GM18505 (cell line): Measurements from ENCODE around the gene COX4I1.
"Not testable (repeated sequence)": the region's sequence is repeated elsewhere in the genome, so short reads cannot be mapped to it uniquely, and the experiment has no call there.

Experiments used
- ATAC-seq: cut with Tn5 transposase; IDR thresholded peaks from one replicate; pipeline ENCODE4 v1.9.1; 2021; ENCODE audit not compliant: unreplicated experiment
- POLR2A ChIP-seq: IDR thresholded peaks from 4 replicates; pipeline ENCODE4 v1.6.1; 2011; ENCODE audit warnings: borderline replicate concordance; ENCODE audit not compliant: insufficient read depth, insufficient read length; ENCODE audit errors: extremely low read depth

Gene COX4I1

DNA sequence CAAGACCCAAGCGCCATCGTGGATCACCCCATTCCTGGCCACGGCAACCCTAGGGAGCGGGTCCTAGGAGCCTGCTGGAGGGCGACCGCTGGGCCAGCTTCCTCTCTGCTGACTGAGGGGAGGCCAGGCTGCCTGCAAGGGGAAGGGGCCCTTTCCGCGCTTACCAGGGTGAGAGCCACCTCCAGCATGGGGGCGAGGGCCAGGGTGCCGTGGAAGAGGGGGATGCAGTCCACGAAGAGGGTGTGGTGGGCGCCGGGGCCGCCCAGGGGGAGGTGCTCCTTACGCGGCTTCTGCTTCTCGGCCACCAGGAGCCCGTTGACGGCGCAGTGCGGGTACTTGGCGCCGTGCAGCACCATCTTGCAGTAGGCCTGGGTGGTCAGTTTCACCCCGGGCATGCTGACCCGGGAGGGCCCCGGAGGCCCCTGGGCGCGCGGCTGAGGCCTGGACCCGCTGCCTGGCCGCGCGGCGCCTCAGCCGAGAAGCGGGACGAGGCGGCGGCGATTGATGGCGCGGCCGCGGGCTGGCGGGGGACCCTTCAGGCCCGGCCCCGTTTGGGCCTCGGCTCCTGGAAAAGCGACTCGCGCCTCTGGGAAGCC is 496 bp upstream of the COX4I1 start:
- peak; percentile 23 for ATAC-seq
- TF ChIP-seq POLR2A: no peak

DNA sequence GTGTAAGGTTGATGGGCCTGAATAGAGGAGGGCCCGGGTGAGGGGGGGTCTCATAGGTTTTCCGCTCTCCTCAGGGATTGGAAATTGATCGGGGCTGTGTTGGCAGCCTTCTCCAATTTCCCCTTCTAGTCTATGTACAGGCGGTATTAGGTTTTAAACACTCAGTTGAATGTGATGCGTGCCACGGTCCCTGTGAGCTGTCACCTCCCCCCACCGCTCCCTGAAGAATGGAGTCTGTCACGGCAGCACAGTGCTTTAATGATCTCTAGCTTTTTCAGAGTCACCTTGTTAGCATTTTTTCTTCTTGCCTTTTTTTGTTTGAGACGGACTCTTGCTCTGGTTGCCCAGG is 800 bp downstream of the COX4I1 start:
- no peak for TF ChIP-seq POLR2A
- ATAC-seq: no peak

DNA sequence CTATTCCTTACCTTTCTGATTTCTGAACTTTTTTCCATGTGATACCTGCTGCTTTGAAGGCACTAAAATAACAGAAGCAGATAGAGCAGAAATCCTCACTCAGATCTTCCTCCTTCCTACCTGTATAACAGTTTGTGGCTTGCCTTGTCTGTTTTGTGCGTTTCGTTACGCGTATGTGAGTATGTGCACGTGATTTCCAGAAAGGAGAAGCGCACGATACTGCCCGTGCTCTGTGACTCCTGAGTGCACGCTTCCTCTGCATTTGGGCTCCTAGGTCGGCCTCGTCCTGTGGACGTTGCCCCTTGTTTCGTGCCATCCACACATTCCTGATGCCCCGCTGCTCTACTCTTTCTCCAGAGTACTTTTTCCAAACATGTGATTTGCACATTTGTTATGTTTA is 4.1 kb downstream of the COX4I1 start:
- no peak for TF ChIP-seq POLR2A
- ATAC-seq: no peak

DNA sequence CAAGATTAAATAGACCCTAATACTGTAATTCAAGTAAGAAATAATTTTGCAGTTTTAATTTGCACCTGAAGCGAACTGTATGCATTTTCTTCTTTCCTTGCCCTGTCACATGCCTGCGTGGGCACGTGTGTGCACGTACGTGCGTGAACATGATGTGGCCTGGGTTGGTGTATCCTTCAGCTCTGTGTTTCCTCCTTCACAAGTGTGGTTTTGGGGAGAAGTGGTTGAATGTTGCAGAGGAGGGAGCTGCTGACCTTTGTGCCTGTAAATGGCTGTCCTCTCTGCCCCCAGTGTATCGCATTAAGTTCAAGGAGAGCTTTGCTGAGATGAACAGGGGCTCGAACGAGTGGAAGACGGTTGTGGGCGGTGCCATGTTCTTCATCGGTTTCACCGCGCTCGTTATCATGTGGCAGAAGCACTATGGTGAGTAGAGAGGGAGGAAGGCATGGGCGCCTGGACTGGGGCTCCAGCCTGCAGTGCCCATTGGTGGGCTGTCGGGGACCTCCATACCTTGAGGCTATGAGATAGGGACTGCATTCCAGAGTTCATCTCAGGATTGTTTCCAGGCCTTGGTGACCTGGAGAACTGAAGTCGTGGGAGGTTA is 6.0 kb downstream of the COX4I1 start:
- ATAC-seq: no peak
- no peak for TF ChIP-seq POLR2A

DNA sequence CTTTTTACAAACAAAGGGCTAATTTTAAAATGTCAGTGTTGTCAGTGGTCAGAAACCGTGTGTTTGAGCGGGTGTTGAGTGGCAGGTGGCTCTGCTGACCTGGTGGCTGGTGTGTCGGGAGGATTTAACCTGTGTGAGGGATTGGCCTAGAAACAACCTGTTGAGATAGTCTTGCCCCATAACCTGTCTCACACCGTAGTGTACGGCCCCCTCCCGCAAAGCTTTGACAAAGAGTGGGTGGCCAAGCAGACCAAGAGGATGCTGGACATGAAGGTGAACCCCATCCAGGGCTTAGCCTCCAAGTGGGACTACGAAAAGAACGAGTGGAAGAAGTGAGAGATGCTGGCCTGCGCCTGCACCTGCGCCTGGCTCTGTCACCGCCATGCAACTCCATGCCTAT is 7.0 kb downstream of the COX4I1 start:
- TF ChIP-seq POLR2A: no peak
- ATAC-seq: no peak

DNA sequence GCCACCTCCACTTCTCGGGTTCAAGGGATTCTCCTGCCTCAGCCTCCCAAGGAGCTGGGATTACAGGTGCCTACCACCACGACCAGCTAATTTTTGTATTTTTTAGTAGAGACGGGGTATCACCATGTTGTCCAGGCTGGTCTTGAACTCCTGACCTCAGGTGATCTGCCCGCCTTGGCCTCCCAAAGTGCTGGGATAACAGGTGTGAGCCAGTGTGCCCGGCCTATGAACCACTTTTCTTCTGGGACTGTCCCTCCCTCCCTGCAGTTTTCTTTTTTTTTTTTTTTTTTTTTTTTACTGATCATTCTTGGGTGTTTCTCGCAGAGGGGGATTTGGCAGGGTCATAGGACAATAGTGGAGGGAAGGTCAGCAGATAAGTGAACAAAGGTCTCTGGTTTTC is 7.8 kb downstream of the COX4I1 start:
- ATAC-seq: not testable (repeated sequence)

DNA sequence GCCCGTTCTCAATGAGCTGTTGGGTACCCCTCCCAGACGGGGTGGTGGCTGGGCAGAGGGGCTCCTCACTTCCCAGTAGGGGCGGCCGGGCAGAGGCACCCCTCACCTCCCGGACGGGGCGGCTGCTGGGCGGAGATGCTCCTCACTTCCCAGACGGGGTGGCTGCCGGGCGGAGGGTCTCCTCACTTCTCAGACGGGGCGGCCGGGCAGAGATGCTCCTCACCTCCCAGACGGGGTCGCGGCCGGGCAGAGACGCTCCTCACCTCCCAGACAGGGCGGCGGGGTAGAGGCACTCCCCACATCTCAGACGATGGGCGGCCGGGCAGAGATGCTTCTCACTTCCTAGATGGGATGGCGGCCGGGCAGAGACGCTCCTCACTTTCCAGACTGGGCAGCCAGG is 8.6 kb downstream of the COX4I1 start:
- not testable (repeated sequence) for ATAC-seq

DNA sequence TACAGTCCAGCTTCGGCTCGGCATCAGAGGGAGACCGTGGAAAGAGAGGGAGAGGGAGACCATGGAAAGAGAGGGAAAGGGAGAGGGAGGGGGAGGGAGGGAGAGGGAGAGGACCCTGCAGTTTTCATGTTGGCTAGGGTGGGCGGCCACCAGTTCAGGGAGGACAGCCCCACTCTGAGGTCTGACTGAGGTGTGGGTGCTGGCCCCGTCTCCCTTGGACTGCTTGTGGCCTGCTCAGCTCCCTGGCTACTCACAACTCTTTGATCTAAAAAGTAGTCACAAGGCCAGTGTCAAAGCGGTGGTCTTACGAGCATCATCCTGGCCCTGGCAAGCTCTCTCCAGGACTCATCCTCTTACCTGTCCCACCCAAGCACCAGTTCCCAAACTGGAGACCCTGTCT is 9.4 kb downstream of the COX4I1 start:
- no peak for ATAC-seq
- no peak for TF ChIP-seq POLR2A

DNA sequence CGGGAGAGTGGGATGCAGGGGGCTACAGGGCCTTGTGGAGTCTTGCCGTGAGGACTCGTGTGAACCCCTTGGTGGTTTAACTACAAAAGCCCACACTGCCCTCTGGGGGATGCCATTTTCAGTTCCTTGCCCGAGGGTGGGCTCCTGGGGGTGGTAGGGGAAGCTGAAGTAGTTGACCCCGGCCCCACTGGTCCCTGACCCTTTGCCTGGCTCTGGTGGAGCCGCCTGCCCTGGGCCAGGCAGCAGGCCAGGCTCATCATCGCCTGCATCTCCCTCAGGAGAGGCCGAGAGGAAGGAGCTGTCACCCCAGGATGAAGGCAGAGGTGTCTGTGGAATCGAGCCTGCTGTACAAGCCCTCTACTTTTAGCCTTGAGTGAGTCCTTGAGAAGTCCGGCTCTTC is 10.2 kb downstream of the COX4I1 start:
- no peak for ATAC-seq
- no peak for TF ChIP-seq POLR2A

DNA sequence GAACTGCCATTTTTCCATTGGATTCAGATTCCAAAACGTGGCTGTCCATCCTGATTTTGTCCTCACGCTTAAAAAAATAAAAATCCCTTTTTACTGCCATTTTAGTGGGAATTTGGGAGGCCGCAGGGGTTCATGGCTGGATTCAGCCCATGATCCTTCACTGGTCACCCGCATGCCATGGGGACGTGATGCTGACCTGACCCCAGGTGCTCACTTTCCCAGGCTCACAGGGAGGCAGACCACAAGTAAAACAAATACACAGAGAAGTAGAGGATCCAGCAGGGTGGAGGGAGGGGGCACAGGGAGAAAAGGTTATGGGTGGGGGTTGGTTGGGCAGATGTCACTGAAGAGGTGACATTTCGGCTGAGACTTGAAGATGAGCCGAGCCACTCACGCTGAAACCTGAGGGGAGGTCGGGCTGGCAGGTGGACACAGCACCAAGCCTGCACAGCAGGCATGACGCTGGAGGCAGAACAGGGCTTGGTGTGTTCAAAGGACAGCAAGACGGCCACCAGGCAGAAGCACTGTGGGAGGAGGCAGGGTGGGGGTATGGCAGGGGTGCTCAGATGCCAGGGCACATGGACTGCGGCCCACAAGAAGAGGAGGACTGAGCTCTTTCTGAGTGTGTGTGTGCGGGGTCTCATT is 10.7 kb downstream of the COX4I1 start:
- TF ChIP-seq POLR2A: no peak
- no peak for ATAC-seq

DNA sequence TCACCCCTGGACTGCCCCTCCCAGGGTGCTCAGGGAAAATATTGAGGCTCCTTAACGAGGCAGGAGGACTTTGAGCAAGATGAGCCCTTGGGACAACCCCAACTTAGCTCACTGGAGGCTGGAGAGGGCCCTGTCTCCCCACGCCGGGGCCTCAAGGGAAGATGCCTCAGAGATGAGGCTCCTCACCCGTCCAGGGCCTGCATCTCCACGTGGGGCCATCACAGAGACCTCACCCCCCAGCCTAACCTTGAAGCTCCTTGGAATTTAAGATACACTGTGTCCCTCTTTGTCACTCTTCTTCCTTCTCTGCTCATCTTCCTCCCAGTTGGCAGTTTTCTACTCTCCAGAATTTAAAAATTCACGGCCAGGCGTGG is 11.2 kb downstream of the COX4I1 start:
- no peak for ATAC-seq
- TF ChIP-seq POLR2A: no peak

DNA sequence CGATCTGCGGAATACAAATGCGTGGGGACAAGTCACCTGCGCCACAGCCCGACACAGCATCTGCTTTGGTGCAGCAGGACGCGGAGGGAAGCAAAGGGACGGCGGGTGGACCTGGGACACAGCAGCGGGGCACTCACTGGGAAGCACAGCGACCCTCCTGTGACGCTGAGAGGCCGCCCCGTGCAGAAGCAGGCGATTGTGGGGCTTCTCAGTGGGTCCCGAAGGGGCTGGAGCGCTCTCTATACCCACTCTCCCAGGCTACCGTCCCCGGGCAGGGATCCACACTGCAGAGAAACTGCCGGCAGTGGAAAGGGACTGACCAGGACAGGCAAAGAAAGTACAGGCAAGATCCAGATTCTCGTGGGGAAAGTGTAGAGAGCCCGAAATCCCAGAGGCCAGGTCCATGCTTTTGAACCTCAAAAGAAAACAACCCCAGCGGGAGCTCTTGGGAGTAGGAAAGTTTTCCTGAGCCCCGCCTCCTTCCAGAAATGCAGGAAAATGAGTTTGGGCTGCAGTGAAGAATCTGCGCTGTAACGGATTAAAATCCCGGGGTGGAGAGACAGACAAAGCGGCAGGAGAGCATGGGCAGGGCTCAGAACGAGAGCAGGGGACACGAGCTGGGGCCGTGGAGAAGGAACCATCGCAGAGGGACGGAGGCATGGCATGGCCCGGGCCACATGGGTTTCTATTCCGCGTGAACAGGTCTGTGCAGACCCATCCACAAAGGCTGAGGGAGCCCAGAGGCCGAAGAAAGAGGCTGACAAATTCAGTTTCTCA is 12.7 kb downstream of the COX4I1 start:
- TF ChIP-seq POLR2A: no peak
- no peak for ATAC-seq

DNA sequence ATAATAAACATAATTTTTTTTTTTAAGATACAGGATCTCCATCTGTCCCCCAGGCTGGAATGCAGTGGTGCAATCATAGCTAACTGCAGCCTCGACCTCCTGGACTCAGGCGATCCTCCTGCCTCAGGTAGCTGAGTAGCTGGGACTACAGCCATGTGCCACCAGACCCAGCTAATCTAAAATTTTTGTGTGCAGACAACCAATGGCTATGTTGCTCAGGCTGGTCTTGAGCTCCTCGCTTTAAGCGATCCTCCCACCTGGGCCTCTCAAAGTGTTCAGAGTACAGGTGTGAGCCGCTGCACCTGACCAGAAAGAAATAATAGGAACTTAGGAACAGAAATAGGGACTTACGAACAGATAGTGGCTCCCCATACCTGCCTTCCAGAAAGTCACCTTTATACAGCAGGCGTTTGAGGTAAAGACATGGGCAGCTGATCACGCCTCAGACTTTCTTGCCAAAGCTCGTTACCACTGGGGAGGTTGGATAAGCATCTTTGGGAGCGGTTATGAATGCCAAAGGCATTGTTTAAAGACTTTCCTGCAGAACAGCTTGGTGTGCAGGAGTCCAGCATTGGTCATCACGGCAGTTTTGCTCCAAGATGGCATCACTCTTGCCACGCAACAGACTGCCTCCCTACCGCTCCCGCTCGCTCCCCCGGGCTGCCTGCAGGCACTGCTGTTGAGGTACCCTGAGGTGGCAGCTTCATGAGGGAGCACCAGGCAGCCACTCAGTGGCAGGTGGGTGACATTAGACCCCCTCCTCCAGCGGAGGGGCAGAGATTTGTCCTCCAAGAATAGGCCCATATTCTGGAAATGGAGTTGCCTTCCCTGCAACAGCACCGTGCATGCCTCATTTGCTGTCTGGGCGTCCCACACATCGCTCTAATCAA is 13.6 kb downstream of the COX4I1 start:
- TF ChIP-seq POLR2A: no peak
- ATAC-seq: no peak
